ENCODE data around the gene MYBPH.

Gene MYBPH

DNA sequence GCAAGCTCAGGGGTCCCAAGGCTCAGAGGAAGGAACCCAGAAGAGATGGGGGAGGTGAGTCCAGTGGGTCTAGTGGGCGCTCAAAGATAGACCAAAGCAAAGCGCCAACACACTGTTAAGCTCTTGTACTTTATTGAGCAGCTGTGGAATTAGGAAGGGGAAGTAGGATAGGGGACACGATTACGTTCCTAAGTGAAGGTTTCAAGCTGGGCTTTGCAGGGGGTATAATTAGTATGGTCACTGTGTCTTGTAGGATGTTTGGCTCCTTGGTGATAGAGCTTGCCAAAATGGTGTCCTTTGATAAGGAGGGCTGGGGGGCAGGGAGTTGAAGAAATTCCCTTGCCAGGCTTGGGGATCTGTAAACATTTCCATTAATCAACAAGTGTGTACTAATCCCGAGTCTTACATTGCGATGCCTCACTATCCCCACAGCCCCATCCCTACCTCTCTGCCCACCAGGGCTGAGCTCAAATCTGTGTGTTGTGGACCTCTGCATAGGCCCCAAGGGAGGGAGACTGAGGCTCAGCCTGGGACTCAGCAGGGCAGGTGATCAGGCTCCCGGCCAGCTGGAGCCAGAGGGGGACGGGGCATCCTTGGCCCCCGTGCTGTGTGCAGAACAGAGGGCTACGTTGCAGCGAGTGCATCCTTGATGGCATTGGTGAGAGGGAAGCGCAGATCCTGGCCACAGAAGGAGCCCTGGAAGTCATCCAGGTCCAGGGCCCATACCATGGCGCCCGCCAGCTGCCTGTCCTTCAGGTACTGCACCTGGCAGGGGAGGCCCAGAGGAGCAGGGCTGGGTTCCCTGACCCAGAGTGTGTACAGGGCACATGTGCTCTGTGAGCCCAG lies 3.4 kb upstream of the MYBPH start:
- no peak for DNase-seq (ENCODE audit: low read depth, low spot score)

DNA sequence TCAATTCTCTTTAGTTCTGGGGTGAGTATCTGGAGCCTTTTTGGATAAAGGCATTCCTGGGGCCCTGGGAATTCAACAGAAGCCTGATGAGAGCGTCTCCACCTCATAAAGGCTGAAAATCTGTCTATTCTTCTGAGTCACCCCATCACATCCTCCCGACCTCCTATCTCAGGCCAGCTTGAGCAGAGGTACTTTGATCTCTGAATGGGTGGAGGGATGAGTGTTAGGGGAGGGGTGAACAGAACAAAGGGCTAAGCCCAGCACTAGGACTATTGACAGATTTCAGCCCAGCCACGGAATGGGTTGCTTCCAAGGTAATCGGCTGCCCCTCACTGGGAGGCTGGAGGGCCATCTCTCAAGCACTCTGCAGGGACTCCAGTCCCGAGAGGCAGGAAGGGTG lies 2.5 kb upstream of the MYBPH start:
- no peak for DNase-seq (ENCODE audit: low read depth, low spot score)

DNA sequence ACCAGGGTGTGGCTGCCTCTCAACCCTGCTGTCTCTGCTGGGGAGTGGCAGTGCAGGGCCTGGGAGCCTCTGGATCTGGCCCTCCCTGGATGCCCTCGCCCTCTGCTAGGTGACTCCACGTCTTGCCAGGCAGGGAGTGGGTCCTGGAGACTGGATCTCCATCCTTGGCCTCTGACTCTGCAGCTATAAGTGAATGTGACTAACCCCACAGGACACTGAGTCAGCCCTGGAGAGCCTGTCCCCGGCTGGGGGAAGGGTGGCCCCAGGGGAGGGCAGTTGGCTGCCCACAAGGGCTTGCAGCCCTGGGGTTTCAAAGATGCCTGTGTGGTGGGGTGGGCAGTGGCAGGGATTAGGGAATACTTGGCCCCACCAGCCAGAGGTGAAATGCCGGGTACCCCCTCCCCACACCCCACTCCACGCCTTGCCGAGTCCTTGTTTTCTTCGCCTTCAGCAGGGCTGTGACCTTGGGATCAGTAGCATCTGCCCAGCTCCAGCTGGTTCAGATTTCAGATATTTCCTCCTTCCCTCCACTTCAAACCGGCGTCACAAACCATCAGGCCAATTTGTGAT lies 1.9 kb upstream of the MYBPH start:
- no peak for DNase-seq (ENCODE audit: low read depth, low spot score)

DNA sequence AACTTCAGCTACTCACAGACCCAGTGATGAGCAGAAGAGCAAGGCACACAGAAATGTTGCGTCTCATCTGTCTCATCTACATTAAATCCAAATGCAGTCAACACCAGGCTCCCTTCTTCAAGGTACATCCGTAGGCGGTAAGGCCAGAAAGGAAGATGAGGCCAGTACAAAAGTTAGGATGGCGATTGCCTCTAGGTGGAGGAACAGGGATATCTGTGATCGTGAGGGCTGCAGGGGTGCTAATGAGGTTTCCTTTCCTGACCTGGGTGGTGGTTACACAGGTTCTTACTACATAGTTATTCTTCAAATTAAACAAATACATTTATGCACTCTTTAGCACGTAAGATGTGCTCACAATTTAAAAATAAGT lies 1.4 kb upstream of the MYBPH start:
- no peak for DNase-seq (ENCODE audit: low read depth, low spot score)

- DNase-seq (ENCODE audit: low read depth, low spot score), result no peak
These were observed 828 bp upstream of the MYBPH start for GRCh38 chr1:203176273-203177035.

DNA sequence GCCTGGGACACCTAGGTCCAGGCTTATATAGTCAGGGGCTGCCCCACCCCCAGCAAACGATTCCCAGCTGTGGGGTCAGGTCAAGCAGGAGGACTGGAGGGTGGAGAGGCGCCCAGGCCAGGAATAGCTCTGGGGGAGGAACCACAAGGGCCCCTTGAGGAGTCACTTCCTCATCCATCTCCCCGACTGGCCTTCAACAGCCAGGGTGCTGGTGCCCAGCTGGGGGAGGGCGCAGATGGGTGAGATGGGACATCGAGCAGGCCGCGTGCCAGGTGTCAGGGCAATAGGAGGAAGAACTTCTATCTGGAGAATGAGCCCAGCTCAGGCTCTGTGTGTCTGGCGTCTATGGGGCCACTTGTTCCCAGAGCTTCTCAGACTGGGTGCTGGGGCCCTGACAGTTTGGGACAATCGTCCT lies 208 bp upstream of the MYBPH start:
- no peak for DNase-seq (ENCODE audit: low read depth, low spot score)

GRCh38 chr1:203174324-203174985 lies 1.2 kb downstream of the MYBPH start:
- no peak for DNase-seq (ENCODE audit: low read depth, low spot score)

- DNase-seq (ENCODE audit: low read depth, low spot score), result no peak
These were observed 2.1 kb downstream of the MYBPH start for GRCh38 chr1:203173566-203173965.

DNA sequence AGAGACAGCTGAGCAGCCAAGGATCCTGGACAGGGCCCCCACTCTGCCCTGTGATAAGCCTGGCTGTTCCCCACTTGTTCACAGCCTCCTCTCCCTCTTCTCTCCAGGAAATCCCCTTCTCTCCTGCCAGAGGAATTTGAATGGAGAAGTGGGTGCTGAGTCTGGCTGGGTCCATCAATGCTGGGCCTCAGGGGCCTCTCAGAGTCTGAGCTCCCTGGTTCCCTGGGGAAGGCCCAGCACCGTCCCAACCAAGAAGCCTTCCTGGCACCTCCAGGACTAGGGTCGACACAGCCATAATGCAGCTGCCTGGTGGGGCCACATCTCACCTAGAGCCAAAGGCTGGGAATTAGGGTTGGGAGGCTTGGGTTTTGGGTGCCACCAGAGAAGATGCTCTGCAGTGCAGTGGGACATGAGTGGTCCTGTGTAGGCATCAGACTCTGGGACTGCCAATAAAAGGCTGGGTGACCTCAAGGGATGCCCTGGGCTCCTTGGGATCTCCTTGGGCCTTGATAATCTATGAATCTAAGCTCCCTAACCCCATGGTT lies 2.5 kb downstream of the MYBPH start:
- DNase-seq (ENCODE audit: low read depth, low spot score), result no peak

GRCh38 chr1:203172184-203173010 lies 3.2 kb downstream of the MYBPH start:
- DNase-seq (ENCODE audit: low read depth, low spot score), result no peak

DNA sequence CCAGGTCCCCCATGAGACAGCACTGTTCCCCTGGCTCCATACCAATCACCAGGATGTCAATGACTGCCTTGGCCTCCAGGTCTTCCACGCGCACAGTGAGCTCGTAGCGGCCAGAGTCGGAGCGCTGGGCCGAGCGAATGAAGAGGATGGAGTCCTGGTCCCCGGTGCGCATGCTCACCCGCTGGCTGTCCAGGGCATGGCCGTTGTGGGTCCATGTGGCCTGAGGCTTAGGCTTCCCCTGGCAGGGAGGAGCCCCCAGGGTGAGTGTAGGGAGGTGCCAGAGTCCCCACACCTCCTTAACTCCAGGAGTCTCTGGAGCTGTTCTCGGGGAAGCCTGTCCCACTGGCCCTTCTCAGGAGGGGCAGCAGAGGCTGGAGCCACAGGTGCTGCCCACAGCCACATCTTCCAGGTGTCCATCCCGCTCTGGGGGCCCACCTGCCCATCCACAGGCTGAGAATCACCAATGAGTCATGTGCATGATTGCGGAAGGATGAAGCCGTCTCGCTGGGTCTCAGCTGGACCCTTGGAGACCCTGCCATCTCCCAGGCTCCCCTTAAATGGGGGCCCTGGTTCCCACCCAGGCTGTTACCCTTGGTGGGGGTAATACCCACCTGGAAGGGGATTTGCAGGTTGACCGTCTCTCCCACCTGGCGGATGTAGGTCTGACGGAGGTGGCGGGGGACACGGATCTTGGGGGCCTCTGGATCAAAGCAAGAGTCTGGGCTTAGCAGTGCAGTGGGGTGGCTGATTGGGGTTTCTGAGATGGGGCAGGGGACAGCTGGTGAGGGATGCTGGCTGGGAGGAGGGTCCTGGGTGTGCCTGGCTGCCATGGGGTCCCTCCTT lies 4.1 kb downstream of the MYBPH start:
- DNase-seq (ENCODE audit: low read depth, low spot score), result no peak

DNA sequence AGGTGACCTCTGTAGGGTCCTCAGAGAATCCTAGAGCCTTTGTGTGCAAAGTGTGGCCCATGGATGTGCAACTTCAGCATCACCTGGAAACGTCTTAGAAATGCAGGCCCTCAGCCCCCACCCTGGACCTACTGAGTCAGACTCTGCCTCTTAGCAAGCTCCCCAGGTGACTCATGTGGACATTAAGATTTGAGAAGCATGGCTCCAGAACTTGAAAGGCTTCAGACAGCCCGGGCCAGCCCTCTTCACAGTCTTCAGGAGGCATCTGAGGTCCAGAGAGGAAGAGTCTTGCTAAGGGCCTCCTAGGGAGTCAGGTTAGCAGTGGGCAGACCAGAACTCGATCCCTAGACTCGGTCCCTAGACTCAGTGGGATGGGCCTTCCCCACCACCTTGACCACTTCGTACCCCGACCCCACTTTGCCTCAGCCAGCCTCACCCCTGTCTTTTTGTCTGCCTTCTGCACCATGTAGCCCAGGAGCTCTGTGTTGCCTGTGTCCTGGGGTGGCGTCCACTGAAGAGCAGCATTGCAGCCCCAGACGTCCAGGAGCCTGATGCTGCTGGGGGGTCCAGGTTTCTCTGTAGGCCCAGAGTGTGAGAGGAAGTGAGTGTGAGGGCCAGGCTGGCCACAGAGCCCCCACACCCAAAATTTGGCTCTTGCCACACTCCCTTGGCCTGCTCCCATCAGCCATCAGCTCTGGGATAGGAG lies 4.8 kb downstream of the MYBPH start:
- no peak for DNase-seq (ENCODE audit: low read depth, low spot score)

- DNase-seq (ENCODE audit: low read depth, low spot score), result no peak
These were observed 5.7 kb downstream of the MYBPH start for GRCh38 chr1:203169770-203170520.

GRCh38 chr1:203168991-203169390 lies 6.6 kb downstream of the MYBPH start:
- DNase-seq (ENCODE audit: low read depth, low spot score), result no peak

DNA sequence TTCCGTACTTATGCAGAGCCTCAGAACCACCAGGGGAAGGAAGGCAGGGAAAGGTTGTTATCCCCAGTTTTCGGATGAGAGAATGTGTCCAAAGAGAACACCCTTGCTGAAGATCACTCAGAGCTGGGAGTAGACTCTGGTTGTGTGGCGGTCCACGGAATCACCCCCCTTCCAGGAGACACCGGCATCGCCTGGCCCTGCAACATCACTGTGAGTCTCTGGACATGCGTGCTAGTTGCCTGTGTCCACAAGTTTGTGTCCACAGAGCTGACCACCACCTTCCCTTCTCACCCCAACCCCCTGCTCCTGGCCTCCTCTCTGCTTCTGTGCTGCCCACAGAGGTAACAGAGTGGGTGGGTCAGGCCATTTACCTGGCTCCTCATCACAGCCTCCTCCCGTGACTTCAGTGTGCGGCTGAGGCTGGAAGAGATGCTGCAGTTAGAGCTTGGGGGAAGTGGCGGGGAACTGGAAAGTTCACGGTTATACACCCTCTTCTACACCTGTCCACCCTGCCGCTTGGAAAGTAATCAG lies 7.3 kb downstream of the MYBPH start:
- no peak for DNase-seq (ENCODE audit: low read depth, low spot score)

DNA sequence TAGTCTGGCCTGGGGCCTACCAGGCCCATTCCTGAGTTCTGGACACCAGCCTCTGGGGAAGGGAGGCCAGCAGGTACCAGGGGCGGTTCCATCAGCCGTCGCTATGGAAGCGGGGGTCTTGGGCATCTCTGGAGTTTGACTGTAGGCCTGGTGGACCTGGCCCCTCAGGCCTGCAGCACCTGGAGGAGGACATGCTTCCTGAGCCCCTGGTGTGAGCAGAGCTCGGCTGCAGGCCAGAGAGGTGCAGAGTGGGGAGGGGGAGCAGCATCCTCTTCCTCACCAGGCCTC lies 7.8 kb downstream of the MYBPH start:
- no peak for DNase-seq (ENCODE audit: low read depth, low spot score)

DNA sequence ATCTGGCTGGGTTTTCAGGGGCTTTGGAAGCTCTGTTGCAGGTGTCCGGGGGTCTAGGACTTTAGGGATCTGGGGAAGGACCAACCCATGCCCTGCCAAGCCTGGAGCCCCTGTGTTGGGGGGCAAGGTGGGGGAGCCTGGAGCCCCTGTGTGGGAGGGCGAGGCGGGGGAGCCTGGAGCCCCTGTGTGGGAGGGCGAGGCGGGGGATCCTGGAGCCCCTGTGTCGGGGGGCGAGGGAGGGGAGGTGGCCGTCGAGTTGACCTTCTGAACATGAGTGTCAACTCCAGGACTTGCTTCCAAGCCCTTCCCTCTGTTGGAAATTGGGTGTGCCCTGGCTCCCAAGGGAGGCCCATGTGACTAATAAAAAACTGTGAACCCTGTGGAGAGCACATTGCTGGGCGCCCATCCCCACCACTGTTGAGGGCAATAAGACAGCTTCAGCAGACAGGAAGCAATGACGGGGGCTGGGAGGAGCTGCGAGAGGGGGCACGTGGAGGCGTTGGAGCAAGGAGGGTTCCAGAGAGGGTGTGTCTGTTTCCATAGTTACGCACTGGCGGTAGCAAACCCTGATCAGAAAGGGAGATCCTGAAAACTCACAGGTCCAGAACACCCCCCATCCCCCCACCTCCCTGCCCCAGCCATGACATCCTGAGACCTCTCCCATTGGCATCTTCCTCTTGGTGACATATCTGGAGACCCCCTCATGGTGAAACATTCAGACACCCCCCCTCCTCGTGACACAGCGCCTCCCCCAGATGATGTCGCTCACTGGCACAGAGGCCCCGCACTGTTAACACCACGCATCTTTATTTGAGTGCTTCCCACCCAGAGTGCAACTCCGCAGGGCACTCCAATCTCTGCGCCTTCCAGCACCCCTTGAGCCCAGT lies 8.4 kb downstream of the MYBPH start:
- DNase-seq (ENCODE audit: low read depth, low spot score), result no peak

Data from iPS DF 19.7 (cell line).